PFSK-1 (cell line): ENCODE data around the gene ESRRA.

Experiments
- POLR2AphosphoS5 ChIP-seq: IDR thresholded peaks from 2 replicates; pipeline ENCODE4 v1.6.1; 2012; ENCODE audit warnings: low read depth, mild to moderate bottlenecking, control low read depth, low read length, moderate library complexity
- SIN3A ChIP-seq: IDR thresholded peaks from 2 replicates; pipeline ENCODE4 v1.6.1; 2012; ENCODE audit warnings: mild to moderate bottlenecking, low read length, moderate library complexity, borderline replicate concordance; ENCODE audit not compliant: insufficient read depth

DNA sequence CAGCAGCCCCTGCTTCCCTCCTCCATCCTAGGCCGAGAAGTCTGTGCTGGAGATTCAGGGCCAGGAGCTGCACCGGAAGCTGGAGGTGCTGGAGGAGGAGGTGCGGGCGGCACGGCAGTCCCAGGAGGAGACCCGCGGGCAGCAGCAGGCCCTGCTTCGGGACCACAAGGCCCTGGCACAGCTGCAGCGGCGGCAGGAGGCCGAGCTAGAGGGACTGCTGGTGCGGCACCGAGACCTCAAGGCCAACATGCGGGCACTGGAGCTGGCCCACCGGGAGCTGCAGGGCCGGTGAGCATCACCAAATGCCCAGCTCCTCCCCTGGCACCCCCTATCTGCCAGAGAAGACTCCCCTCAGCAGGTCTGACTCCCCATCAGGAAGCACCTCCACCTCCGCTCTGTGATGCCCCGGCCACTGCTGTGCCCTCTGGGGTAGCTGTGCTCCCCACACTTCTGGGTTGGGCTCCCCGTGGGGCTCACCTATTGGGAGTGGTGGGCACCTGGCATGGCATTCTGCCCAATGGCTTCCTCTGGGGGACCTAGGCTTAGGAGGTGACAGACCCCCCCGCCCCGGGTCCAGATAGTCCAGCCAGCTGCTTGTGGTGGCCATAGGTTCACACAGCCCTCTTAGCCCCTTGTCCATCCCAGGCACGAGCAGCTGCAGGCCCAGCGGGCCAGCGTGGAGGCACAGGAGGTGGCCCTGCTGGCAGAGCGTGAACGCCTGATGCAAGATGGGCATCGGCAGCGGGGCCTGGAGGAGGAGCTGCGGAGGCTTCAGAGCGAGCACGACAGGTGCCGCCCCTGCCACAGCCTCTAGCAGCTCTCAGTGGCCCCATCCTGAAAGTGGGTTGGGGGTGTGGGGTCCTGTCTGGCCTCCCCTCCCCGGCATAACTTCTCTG is 47.0 kb downstream of the ESRRA start:
- TF ChIP-seq POLR2AphosphoS5 (no peak), SIN3A (no peak)
